Lower leg skin (tissue), 4 donors: ENCODE data around the gene MACROH2A2. TPM values are rescaled to one million over a fixed set of nuclear protein-coding genes. Genes with fewer than 3 reads are reported as not detected.
A peak's percentile ranks its signal among the peaks of the same experiment; 100 is the strongest.

Source experiments
- DNase-seq, 2 donors: peaks; one replicate each; pipeline ENCODE4 v3.0.0-alpha.2; 2019; ENCODE audit warnings: low spot score in 2 of 2
- H3K4me3 ChIP-seq: fragments of 200-600 bp; sonication (generic); 2 replicates; pipeline ENCODE4 v1.5.1; 2017; ENCODE audit warnings: mild to moderate bottlenecking, low read depth; ENCODE audit not compliant: poor library complexity, severe bottlenecking
- CTCF ChIP-seq, 3 donors: fragments of 450-650 bp; IDR thresholded peaks; one replicate each; pipeline ENCODE4 v1.5.1; 2016; ENCODE audit warnings: antibody characterized with exemption in 3 of 3, mild to moderate bottlenecking in 3 of 3, moderate library complexity in 2 of 3
- POLR2A ChIP-seq, 2 donors: fragments of 450-650 bp; IDR thresholded peaks; one replicate each; pipeline ENCODE4 v1.6.1; 2016 to 2017; ENCODE audit warnings: antibody characterized with exemption in 2 of 2, mild to moderate bottlenecking in 1 of 2, moderate library complexity in 1 of 2
- WGBS, 2 donors: methylation state at CpG; one replicate each; pipeline ENCODE4 v1.1.5; 2018; 5-methylcytosine and 5-hydroxymethylcytosine counted together
- intact Hi-C: fragments of 100-400 bp; cut with DNase I; formaldehyde crosslinking; loops from one replicate; pipeline ENCODE4 v1.15.0; 2023; ENCODE audit warnings: low total_unique reads
- total RNA-seq, 4 donors: library from RNA; depleted of rRNA; stranded (reverse); fragments of >200 nt; gene quantifications; one replicate each; pipeline ENCODE4 v1.1.0, GENCODE V29; 2016

MACROH2A2 gene
- total RNA-seq, 4 donors from 2014 or later: 11.0 to 15.4 (median 12.8) TPM

GRCh38 chr10:70053218-70053840 is 683 bp downstream of the MACROH2A2 start:
- peak overlapping the region; percentile 48 for H3K4me3 ChIP-seq
- no peak for DNase-seq
- 0% methylated on average over 43 to 62 of the region's 78 CpGs for WGBS, 2 donors
- no peak for TF ChIP-seq CTCF (IDR thresholded peaks at IDR 0.05)
- no peak for TF ChIP-seq POLR2A (IDR thresholded peaks at IDR 0.05)
- intact Hi-C loops: no loop called here

- intact Hi-C loops: no loop called here
- peak overlapping the region; percentile 48 for H3K4me3 ChIP-seq
- DNase-seq: no peak
- TF ChIP-seq POLR2A (IDR thresholded peaks at IDR 0.05) (no peak), CTCF (IDR thresholded peaks at IDR 0.05) (no peak)
- WGBS, 2 donors: 5 to 10% methylated on average over 33 of the region's 33 CpGs
Observed at GRCh38 chr10:70053841-70054288, 1.2 kb downstream of the MACROH2A2 start.

DNA sequence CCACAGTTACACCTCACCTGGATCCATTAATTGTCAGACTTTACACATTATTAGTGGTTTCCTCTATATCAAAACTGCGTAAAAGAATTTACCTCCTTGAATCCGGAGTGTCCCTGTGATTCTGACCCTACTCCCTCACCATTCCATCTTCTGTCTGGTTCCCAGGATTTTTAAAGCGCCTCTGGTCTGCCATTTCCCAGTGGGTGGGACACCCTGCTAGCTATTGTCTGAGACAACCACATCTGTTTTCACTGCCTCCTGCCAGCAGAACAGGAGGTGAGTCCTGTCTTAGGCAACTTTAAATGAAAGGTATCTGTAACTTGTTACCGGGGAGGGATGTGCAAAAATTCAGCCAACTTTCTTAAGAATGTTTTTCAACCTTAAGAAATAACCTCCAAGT is 2.3 kb downstream of the MACROH2A2 start:
- no peak for DNase-seq
- 72 to 76% methylated on average over 4 of the region's 4 CpGs for WGBS, 2 donors
- TF ChIP-seq CTCF (IDR thresholded peaks at IDR 0.05): no peak
- TF ChIP-seq POLR2A (IDR thresholded peaks at IDR 0.05): no peak
- H3K4me3 ChIP-seq: no peak overlapping the region
- intact Hi-C loops: no loop called here

- WGBS, 2 donors: 88 to 94% methylated on average over 1 of the region's 1 CpG
- intact Hi-C loops: no loop called here
Observed at GRCh38 chr10:70055550-70055949, 2.9 kb downstream of the MACROH2A2 start.

DNA sequence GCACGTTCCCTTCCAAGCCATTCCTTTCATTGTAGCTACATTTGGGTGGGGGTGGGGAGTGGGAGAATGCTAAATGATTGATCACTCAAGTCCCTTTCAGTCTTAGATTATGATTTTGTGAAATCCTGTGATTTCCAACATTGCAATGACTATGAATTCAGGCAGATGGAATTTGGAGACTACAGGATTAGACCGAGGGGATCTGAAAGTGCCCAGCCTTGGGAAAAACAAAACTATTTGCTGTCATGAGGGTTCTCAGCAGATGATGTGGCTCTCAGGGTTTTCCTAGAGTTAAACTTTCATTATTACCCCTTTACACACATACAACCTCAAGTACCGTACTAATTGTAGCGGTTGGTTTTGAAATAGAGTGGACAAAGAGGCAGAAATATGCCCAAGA is 4.7 kb downstream of the MACROH2A2 start:
- WGBS, 2 donors: 90 to 92% methylated on average over 4 of the region's 4 CpGs
- no peak overlapping the region for H3K4me3 ChIP-seq
- intact Hi-C loops: no loop called here
- no peak for DNase-seq
- TF ChIP-seq POLR2A (IDR thresholded peaks at IDR 0.05) (no peak), CTCF (IDR thresholded peaks at IDR 0.05) (no peak)

More at GRCh38 chr10:70055550-70055949, 2.9 kb downstream of the MACROH2A2 start:
- TF ChIP-seq CTCF (IDR thresholded peaks at IDR 0.05) (no peak), POLR2A (IDR thresholded peaks at IDR 0.05) (no peak)
- DNase-seq: no peak
- H3K4me3 ChIP-seq: no peak overlapping the region

- 89 to 90% methylated on average over 2 of the region's 2 CpGs for WGBS, 2 donors
- no peak overlapping the region for H3K4me3 ChIP-seq
- no peak for DNase-seq
- intact Hi-C loops: no loop called here
- TF ChIP-seq POLR2A (IDR thresholded peaks at IDR 0.05) (no peak), CTCF (IDR thresholded peaks at IDR 0.05) (no peak)
Observed at GRCh38 chr10:70060389-70060788, 7.7 kb downstream of the MACROH2A2 start.
